Occipital lobe (tissue), 2 donors: ENCODE measurements around the gene NHP2. TPM values are rescaled to one million over a fixed set of nuclear protein-coding genes. Genes with fewer than 3 reads are reported as not detected.
"Not testable (repeated sequence)": the region's sequence is repeated elsewhere in the genome, so short reads cannot be mapped to it uniquely, and the experiment has no call there.

ENCODE experiments used
- DNase-seq: peaks from one replicate; lab custom pipeline; 2025; lab: John Stamatoyannopoulos, UW
- total RNA-seq: library from RNA; depleted of rRNA; stranded (reverse); fragments of >200 nt; gene quantifications from one replicate; pipeline ENCODE4 v1.2.3, GENCODE V29; 2014

NHP2 gene
- 62.2 TPM for total RNA-seq

- peak; percentile 98 for DNase-seq
Observed at GRCh38 chr5:178153530-178154340, at the start of gene NHP2. Gene NHP2 (minus strand): TSS chr5:178153885. CDS start chr5:178153817, 68 bp downstream.

- DNase-seq, result no peak
Observed at GRCh38 chr5:178202541-178202940, 48.9 kb upstream of the NHP2 start.

- DNase-seq, result no peak
Observed at GRCh38 chr5:178201927-178202235, 48.2 kb upstream of the NHP2 start.

- DNase-seq, result no peak
Observed at GRCh38 chr5:178201221-178201926, 47.7 kb upstream of the NHP2 start.

- no peak for DNase-seq
Observed at GRCh38 chr5:178199581-178200434, 46.1 kb upstream of the NHP2 start.

GRCh38 chr5:178198706-178199105, 45.0 kb upstream of the NHP2 start:
- DNase-seq, result no peak

- not testable (repeated sequence) for DNase-seq
Observed at GRCh38 chr5:178198151-178198550, 44.5 kb upstream of the NHP2 start.

- no peak for DNase-seq
Observed at GRCh38 chr5:178196986-178197385, 43.3 kb upstream of the NHP2 start.

GRCh38 chr5:178196281-178196812, 42.7 kb upstream of the NHP2 start:
- no peak for DNase-seq

- DNase-seq, result no peak
Observed at GRCh38 chr5:178194026-178194425, 40.3 kb upstream of the NHP2 start.

- DNase-seq, result no peak
Observed at GRCh38 chr5:178193251-178193809, 39.6 kb upstream of the NHP2 start.

GRCh38 chr5:178192787-178193186, 39.1 kb upstream of the NHP2 start:
- no peak for DNase-seq

GRCh38 chr5:178192244-178192643, 38.6 kb upstream of the NHP2 start:
- no peak for DNase-seq

- DNase-seq, result no peak
Observed at GRCh38 chr5:178191661-178192060, 38.0 kb upstream of the NHP2 start.

- no peak for DNase-seq
Observed at GRCh38 chr5:178189433-178189832, 35.7 kb upstream of the NHP2 start.

- no peak for DNase-seq
Observed at GRCh38 chr5:178187014-178187413, 33.3 kb upstream of the NHP2 start, which contains the start of gene GMCL2. Gene GMCL2 (minus strand): TSS chr5:178187371. CDS start chr5:178187299, 72 bp downstream.

- no peak for DNase-seq
Observed at GRCh38 chr5:178186427-178186826, 32.7 kb upstream of the NHP2 start.

- no peak for DNase-seq
Observed at GRCh38 chr5:178182158-178182876, 28.6 kb upstream of the NHP2 start.

GRCh38 chr5:178180141-178180863, 26.6 kb upstream of the NHP2 start:
- DNase-seq, result no peak

GRCh38 chr5:178177569-178177968, 23.9 kb upstream of the NHP2 start:
- DNase-seq, result no peak
